Measurements from ENCODE around the gene UCN.

GRCh38 chr2:27324720-27325119 lies 16.5 kb upstream of the UCN start:
- TF ChIP-seq CTCF (IDR thresholded peaks at IDR 0.05; ENCODE audit: insufficient read depth, low read length), result no peak
- TF ChIP-seq POLR2AphosphoS5 (IDR thresholded peaks at IDR 0.05; ENCODE audit: low read depth), result no peak
- no peak for TF ChIP-seq SPI1 (IDR thresholded peaks at IDR 0.05; ENCODE audit: borderline replicate concordance, low read depth)
- no peak for TF ChIP-seq GABPA (IDR thresholded peaks at IDR 0.05; ENCODE audit: low read depth)
- no peak for TF ChIP-seq REST (IDR thresholded peaks at IDR 0.05; ENCODE audit: insufficient replicate concordance, low read depth)

All from HL-60 (cell line).